Measurements from ENCODE around the gene PRICKLE4.

Gene PRICKLE4

GRCh38 chr6:41737591-41738130 lies 42.9 kb upstream of the PRICKLE4 start:
- TF ChIP-seq CSDC2 (CRISPR knock-in tag; IDR thresholded peaks at IDR 0.05), result no peak
- no peak for TF ChIP-seq TCF4 (CRISPR knock-in tag; IDR thresholded peaks at IDR 0.05; ENCODE audit: borderline replicate concordance)
- no peak for TF ChIP-seq ZC3H10 (CRISPR knock-in tag; IDR thresholded peaks at IDR 0.05)
- no peak for TF ChIP-seq POU6F1 (CRISPR knock-in tag; IDR thresholded peaks at IDR 0.05; ENCODE audit: borderline replicate concordance, low read depth)
- no peak for TF ChIP-seq TOX (CRISPR knock-in tag; IDR thresholded peaks at IDR 0.05; ENCODE audit: borderline replicate concordance)
- no peak for TF ChIP-seq ZNF565 (CRISPR knock-in tag; conservative IDR thresholded peaks at IDR 0.05; ENCODE audit: low read depth)
- TF ChIP-seq ZNF70 (CRISPR knock-in tag; IDR thresholded peaks at IDR 0.05), result no peak
- no peak for TF ChIP-seq CREB5 (CRISPR knock-in tag; IDR thresholded peaks at IDR 0.05; ENCODE audit: low read depth)
- TF ChIP-seq ZFP30 (CRISPR knock-in tag; IDR thresholded peaks at IDR 0.05), result no peak
- no peak for TF ChIP-seq ZNF8 (CRISPR knock-in tag; IDR thresholded peaks at IDR 0.05)
- TF ChIP-seq SNAI2 (CRISPR knock-in tag; IDR thresholded peaks at IDR 0.05), result no peak
- TF ChIP-seq ARNTL (CRISPR knock-in tag; IDR thresholded peaks at IDR 0.05; ENCODE audit: borderline replicate concordance, low read depth), result no peak
- no peak for TF ChIP-seq ISL1 (CRISPR knock-in tag; IDR thresholded peaks at IDR 0.05)
- TF ChIP-seq PATZ1 (CRISPR knock-in tag; IDR thresholded peaks at IDR 0.05; ENCODE audit: borderline replicate concordance), result no peak
- TF ChIP-seq TSHZ2 (CRISPR knock-in tag; IDR thresholded peaks at IDR 0.05), result no peak
- TF ChIP-seq GLIS3 (CRISPR knock-in tag; IDR thresholded peaks at IDR 0.05), result no peak
- no peak for TF ChIP-seq ESRRG (CRISPR knock-in tag; IDR thresholded peaks at IDR 0.05)
- no peak for TF ChIP-seq RARB (CRISPR knock-in tag; IDR thresholded peaks at IDR 0.05)
- no peak for TF ChIP-seq OSR1 (CRISPR knock-in tag; IDR thresholded peaks at IDR 0.05)
- ATAC-seq, result no peak

- no peak for ATAC-seq
- TF ChIP-seq ZFP3 (CRISPR knock-in tag; IDR thresholded peaks at IDR 0.05) (no peak), ARNTL (CRISPR knock-in tag; IDR thresholded peaks at IDR 0.05; ENCODE audit: borderline replicate concordance, low read depth) (no peak), SNAI2 (CRISPR knock-in tag; IDR thresholded peaks at IDR 0.05) (no peak), ZNF8 (CRISPR knock-in tag; IDR thresholded peaks at IDR 0.05) (no peak), TSHZ2 (CRISPR knock-in tag; IDR thresholded peaks at IDR 0.05) (no peak), POU6F1 (CRISPR knock-in tag; IDR thresholded peaks at IDR 0.05; ENCODE audit: borderline replicate concordance, low read depth) (no peak), ZNF70 (CRISPR knock-in tag; IDR thresholded peaks at IDR 0.05) (no peak), ISL1 (CRISPR knock-in tag; IDR thresholded peaks at IDR 0.05) (no peak), PPARA (CRISPR knock-in tag; IDR thresholded peaks at IDR 0.05; ENCODE audit: borderline replicate concordance) (no peak), PATZ1 (CRISPR knock-in tag; IDR thresholded peaks at IDR 0.05; ENCODE audit: borderline replicate concordance) (no peak), GLIS3 (CRISPR knock-in tag; IDR thresholded peaks at IDR 0.05) (no peak), ZFP30 (CRISPR knock-in tag; IDR thresholded peaks at IDR 0.05) (no peak), CREB5 (CRISPR knock-in tag; IDR thresholded peaks at IDR 0.05; ENCODE audit: low read depth) (no peak), ESRRG (CRISPR knock-in tag; IDR thresholded peaks at IDR 0.05) (no peak), RARB (CRISPR knock-in tag; IDR thresholded peaks at IDR 0.05) (no peak), BACH2 (CRISPR knock-in tag; IDR thresholded peaks at IDR 0.05; ENCODE audit: borderline replicate concordance) (no peak), OSR1 (CRISPR knock-in tag; IDR thresholded peaks at IDR 0.05) (no peak), ZNF565 (CRISPR knock-in tag; conservative IDR thresholded peaks at IDR 0.05; ENCODE audit: low read depth) (no peak), ZC3H10 (CRISPR knock-in tag; IDR thresholded peaks at IDR 0.05) (no peak)
Observed at GRCh38 chr6:41739041-41739440, 41.5 kb upstream of the PRICKLE4 start.
